ENCODE results near the gene DENND5B.

DNA sequence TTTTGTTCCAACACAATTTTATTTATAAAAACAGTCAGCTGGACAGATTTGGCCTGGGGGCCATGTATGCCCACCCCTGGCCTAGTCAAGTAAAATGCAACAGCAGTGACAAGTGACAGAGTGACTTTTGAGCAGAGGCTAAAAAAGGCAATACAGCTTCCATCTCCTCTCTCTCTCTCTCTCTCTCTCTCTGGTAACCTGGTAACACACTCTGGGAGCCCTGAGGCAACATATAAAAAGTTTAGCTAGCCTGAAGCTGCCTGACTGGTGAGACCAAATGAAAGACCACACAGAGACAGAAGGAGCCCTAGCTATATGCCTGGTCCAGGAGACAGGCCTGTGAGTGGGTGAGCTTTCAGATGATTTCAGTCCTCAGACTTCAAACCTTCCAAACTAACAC, 105.4 kb downstream of the DENND5B start:
- TF ChIP-seq, protein P1, sequence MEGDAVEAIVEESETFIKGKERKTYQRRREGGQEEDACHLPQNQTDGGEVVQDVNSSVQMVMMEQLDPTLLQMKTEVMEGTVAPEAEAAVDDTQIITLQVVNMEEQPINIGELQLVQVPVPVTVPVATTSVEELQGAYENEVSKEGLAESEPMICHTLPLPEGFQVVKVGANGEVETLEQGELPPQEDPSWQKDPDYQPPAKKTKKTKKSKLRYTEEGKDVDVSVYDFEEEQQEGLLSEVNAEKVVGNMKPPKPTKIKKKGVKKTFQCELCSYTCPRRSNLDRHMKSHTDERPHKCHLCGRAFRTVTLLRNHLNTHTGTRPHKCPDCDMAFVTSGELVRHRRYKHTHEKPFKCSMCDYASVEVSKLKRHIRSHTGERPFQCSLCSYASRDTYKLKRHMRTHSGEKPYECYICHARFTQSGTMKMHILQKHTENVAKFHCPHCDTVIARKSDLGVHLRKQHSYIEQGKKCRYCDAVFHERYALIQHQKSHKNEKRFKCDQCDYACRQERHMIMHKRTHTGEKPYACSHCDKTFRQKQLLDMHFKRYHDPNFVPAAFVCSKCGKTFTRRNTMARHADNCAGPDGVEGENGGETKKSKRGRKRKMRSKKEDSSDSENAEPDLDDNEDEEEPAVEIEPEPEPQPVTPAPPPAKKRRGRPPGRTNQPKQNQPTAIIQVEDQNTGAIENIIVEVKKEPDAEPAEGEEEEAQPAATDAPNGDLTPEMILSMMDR (IDR thresholded peaks at IDR 0.05 in 8 of 11, conservative IDR thresholded peaks at IDR 0.05 in 3 of 11) = no peak
- TF ChIP-seq POLR2A (IDR thresholded peaks at IDR 0.05) = no peak
- no peak for TF ChIP-seq POLR2AphosphoS5 (IDR thresholded peaks at IDR 0.05)
